Measurements from ENCODE around the gene ARRB2. TPM values are rescaled to one million over a fixed set of nuclear protein-coding genes. Genes with fewer than 3 reads are reported as not detected.

The ARRB2 gene
- total and polyA plus RNA-seq, 2 of the 8 experiments (the other 6 are each of a cell fraction or from before 2014, with no cell fraction given) = 72.4 to 101 TPM

DNA sequence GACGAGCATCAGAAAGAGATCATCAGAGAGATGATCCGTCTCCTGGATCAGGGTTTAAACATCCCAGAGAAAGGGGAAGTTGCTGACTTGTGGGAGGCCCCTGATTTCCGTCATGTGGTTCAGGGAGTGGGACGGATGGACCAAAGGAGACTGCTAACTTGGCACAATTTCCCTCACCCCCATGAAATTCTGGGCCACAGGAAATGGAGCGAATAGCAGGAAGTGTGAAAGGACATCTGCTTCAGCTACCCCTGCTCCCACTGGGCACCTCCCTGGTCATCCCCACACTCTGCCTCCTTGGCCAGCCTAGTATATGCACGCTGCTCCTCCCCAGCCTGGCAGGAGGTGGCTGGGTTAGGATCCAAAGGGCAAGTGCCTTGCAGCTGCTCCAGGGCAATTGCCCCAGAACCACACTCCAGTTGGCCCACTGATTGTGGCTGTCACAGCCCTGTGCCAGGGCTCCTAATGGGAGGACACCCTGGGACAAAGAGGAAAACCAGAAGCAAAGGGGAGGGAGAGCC lies 1.3 kb downstream of the ARRB2 start:
- H3K23me2 ChIP-seq (ENCODE audit: low read depth, low read length) = peaks cover 6% of the 10 kb centered on the region
- H3K9me3 ChIP-seq (ENCODE audit: insufficient read depth in 2 of 2, low read depth in 1 of 2, low read length in 1 of 2) = 0 out of 4 replicates have a peak, but pooled peaks cover 0 to 3% of the 10 kb centered on the region in 2 experiments
- peak overlapping the region; percentile 72; the same call in 1 of the 2 replicates for H2BK15ac ChIP-seq (ENCODE audit: low read length)
- H3K4me1 ChIP-seq (replicated peaks in 1 of 4; ENCODE audit: control insufficient read depth in 3 of 4, insufficient read depth in 4 of 4, low read length in 3 of 4) = peaks cover 0 to 7% (median 6%) of the 10 kb centered on the region in 4 experiments; a peak in 4 of 7 replicates
- no peak overlapping the region for H4K5ac ChIP-seq (ENCODE audit: insufficient read length, low read depth, low read length)
- peaks cover 7% of the 10 kb centered on the region; the same call in 1 of the 2 replicates for H3K79me1 ChIP-seq (ENCODE audit: low read depth, low read length)
- no peak overlapping the region for H3K18ac ChIP-seq (ENCODE audit: extremely low read depth, low read length)
- peaks cover 0 to 7% of the 10 kb centered on the region in 2 experiments for H4K20me1 ChIP-seq (replicated peaks in 1 of 2; ENCODE audit: control insufficient read depth in 1 of 2, insufficient read depth in 2 of 2, low read length in 2 of 2)
- H3K79me2 ChIP-seq (ENCODE audit: control insufficient read depth in 1 of 2, insufficient read depth in 2 of 2, low read length in 2 of 2) = peaks cover 0 to 19% of the 10 kb centered on the region in 2 experiments; a peak in 2 of 4 replicates
- H3K23ac ChIP-seq (ENCODE audit: insufficient read length) = no peak overlapping the region
- no peak overlapping the region; the same call in 1 of the 2 replicates for H2AK5ac ChIP-seq (ENCODE audit: low read depth, low read length)
- no peak overlapping the region for H3K56ac ChIP-seq (replicated peaks; ENCODE audit: insufficient read length, low read depth, low read length)
- H3K4ac ChIP-seq (replicated peaks; ENCODE audit: insufficient read length, low read depth, low read length) = no peak overlapping the region
- peak overlapping the region; percentile 44; the same call in 1 of the 2 replicates for H2BK5ac ChIP-seq (ENCODE audit: low read depth, low read length)
- H2BK20ac ChIP-seq (ENCODE audit: low read length) = no peak overlapping the region
- H3K9ac ChIP-seq (replicated peaks in 1 of 4; ENCODE audit: extremely low read depth in 1 of 4, low read depth in 3 of 4, low read length in 3 of 4) = no peak overlapping the region; a peak in 1 of 7 replicates
- no peak overlapping the region for H2AFZ ChIP-seq (ENCODE audit: low read length)
- H4K91ac ChIP-seq (replicated peaks; ENCODE audit: insufficient read length, low read length) = no peak overlapping the region
- ChIA-PET CTCF (ENCODE audit: partially characterized antibody) (interaction anchor here (0.9 to 1.2 kb wide), 2 partner anchors 75 to 78 kb away, joined by 3 to 4 read pairs; no protein-coding TSS in a partner anchor), POLR2A (ENCODE audit: partially characterized antibody) (interaction anchor here (0.5 to 1.7 kb wide), 3 partner anchors 9 to 19 kb away, joined by 3 to 5 read pairs (median 3); partner anchors contain the start of gene MED11)
- FAIRE-seq (no peak), DNase-seq (ENCODE audit: low read depth in 1 of 2, low spot score in 2 of 2) (no peak)
- no peak overlapping the region for H3K27ac ChIP-seq (ENCODE audit: low read depth, low read length)
- no peak overlapping the region for H2BK120ac ChIP-seq (replicated peaks; ENCODE audit: low read depth, low read length)
- H3K14ac ChIP-seq (ENCODE audit: insufficient read length) = no peak overlapping the region
- peaks cover 0 to 4% (median 0%) of the 10 kb centered on the region in 4 experiments; a peak in 3 of 8 replicates for H3K36me3 ChIP-seq (ENCODE audit: control insufficient read depth in 2 of 4, insufficient read depth in 4 of 4, low read length in 3 of 4)
- no peak for TF ChIP-seq KDM1A (IDR thresholded peaks at IDR 0.05; ENCODE audit: borderline replicate concordance, low read length)
- TF ChIP-seq, protein P1, sequence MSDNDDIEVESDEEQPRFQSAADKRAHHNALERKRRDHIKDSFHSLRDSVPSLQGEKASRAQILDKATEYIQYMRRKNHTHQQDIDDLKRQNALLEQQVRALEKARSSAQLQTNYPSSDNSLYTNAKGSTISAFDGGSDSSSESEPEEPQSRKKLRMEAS (IDR thresholded peaks at IDR 0.05) = no peak
- TF ChIP-seq, protein P2, sequence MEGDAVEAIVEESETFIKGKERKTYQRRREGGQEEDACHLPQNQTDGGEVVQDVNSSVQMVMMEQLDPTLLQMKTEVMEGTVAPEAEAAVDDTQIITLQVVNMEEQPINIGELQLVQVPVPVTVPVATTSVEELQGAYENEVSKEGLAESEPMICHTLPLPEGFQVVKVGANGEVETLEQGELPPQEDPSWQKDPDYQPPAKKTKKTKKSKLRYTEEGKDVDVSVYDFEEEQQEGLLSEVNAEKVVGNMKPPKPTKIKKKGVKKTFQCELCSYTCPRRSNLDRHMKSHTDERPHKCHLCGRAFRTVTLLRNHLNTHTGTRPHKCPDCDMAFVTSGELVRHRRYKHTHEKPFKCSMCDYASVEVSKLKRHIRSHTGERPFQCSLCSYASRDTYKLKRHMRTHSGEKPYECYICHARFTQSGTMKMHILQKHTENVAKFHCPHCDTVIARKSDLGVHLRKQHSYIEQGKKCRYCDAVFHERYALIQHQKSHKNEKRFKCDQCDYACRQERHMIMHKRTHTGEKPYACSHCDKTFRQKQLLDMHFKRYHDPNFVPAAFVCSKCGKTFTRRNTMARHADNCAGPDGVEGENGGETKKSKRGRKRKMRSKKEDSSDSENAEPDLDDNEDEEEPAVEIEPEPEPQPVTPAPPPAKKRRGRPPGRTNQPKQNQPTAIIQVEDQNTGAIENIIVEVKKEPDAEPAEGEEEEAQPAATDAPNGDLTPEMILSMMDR (IDR thresholded peaks at IDR 0.05; ENCODE audit: control extremely low read depth in 1 of 3, insufficient read depth in 1 of 3, low read depth in 1 of 3, low read length in 3 of 3) = no peak
- TF ChIP-seq BRCA1 (IDR thresholded peaks at IDR 0.05; ENCODE audit: low read depth, low read length) = no peak
- no peak for TF ChIP-seq GTF2F1 (IDR thresholded peaks at IDR 0.05; ENCODE audit: borderline replicate concordance, low read depth, low read length)
- peak overlapping the region; percentile 76 to 96 for H3K4me2 ChIP-seq (ENCODE audit: insufficient read depth in 1 of 2, low read depth in 2 of 2, low read length in 2 of 2)
- H4K8ac ChIP-seq (ENCODE audit: extremely low read depth, insufficient read depth, low read length) = no peak overlapping the region
- 59% methylated on average over 6 of the region's 6 CpGs; no CpG with 5 or more reads in 1 of the 2 experiments for WGBS, 2 experiments (ENCODE audit: extremely low coverage in 1 of 2, insufficient coverage in 1 of 2, insufficient read length in 1 of 2, insufficient replicate concordance in 2 of 2, low coverage in 1 of 2, low lambda C conversion rate in 2 of 2, missing lambda C conversion rate in 1 of 2)
- no peaks in the 10 kb centered on the region for H3K27me3 ChIP-seq (replicated peaks in 1 of 4; ENCODE audit: control insufficient read depth in 3 of 4, extremely low read depth in 1 of 4, insufficient read depth in 3 of 4, low read length in 3 of 4)
- no peak overlapping the region for H2BK12ac ChIP-seq (ENCODE audit: low read depth, low read length)
- peak overlapping the region; percentile 64 to 81 (median 70); a peak in 5 of 8 replicates for H3K4me3 ChIP-seq (ENCODE audit: extremely low read depth in 1 of 4, insufficient read depth in 2 of 4, low read depth in 3 of 4, low read length in 4 of 4)

All from H1 (cell line).